ENCODE measurements around the gene PPIL4.

Gene PPIL4

DNA sequence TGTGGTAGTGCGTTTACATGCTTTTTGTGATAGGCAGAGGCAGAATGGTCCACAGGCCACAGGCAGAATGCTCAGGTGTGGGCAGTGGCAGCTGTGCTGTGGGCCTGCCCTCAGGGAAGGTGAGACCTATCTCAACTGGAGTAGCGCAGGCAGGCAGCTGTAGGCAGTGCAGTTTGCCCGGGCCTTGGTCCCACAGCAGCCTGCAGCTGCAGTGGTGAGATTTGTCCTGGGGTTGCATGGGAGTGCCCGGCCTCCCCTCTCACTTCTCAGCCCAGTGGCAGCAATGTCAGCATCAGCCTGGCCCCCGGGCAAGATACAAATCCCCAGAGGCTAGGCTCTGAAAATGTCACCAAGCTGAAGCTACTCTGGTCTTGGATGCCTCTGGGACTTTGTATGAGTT, 6.1 kb upstream of the PPIL4 start:
- Histone ChIP-seq H3K9ac (ENCODE audit: low read length) (no peak overlapping the region), H3K36me3 (replicated peaks; ENCODE audit: low read depth, low read length) (no peaks in the 10 kb centered on the region), H3K4me3 (ENCODE audit: low read length) (no peak overlapping the region), H3K27ac (ENCODE audit: low read length) (no peak overlapping the region), H3K9me3 (ENCODE audit: insufficient read depth, low read length) (no peaks in the 10 kb centered on the region), H3K4me2 (ENCODE audit: low read length) (no peak overlapping the region), H2AFZ (ENCODE audit: low read depth, low read length) (no peak overlapping the region), H3K27me3 (ENCODE audit: low read depth, low read length) (no peaks in the 10 kb centered on the region), H3K79me2 (ENCODE audit: low read length) (no peaks in the 10 kb centered on the region), H4K20me1 (ENCODE audit: insufficient read depth, low read length) (no peaks in the 10 kb centered on the region), H3K4me1 (ENCODE audit: low read length) (peaks cover 3% of the 10 kb centered on the region; the same call in 1 of the 2 replicates)
- TF ChIP-seq EZH2phosphoT487 (IDR thresholded peaks at IDR 0.05; ENCODE audit: low read depth) (no peak), CTCF (IDR thresholded peaks at IDR 0.05; ENCODE audit: low read depth, low read length) (no peak)

- Histone ChIP-seq H3K4me2 (ENCODE audit: low read length) (peak overlapping the region; percentile 76), H2AFZ (ENCODE audit: low read depth, low read length) (no peak overlapping the region)
Measured at GRCh38 chr6:149545258-149545753, 537 bp downstream of the PPIL4 start.

GRCh38 chr6:149544646-149545257, 1.1 kb downstream of the PPIL4 start:
- Histone ChIP-seq H3K4me3 (ENCODE audit: low read length) (peak overlapping the region; percentile 99), H3K27ac (ENCODE audit: low read length) (peak overlapping the region; percentile 88; the same call in 1 of the 2 replicates), H3K27me3 (ENCODE audit: low read depth, low read length) (no peaks in the 10 kb centered on the region), H3K9me3 (ENCODE audit: insufficient read depth, low read length) (no peaks in the 10 kb centered on the region), H3K9ac (ENCODE audit: low read length) (peak overlapping the region; percentile 97), H3K4me2 (ENCODE audit: low read length) (peak overlapping the region; percentile 76), H2AFZ (ENCODE audit: low read depth, low read length) (no peak overlapping the region), H3K36me3 (replicated peaks; ENCODE audit: low read depth, low read length) (no peaks in the 10 kb centered on the region), H3K4me1 (ENCODE audit: low read length) (peaks cover 11% of the 10 kb centered on the region), H3K79me2 (ENCODE audit: low read length) (peaks cover 47% of the 10 kb centered on the region), H4K20me1 (ENCODE audit: insufficient read depth, low read length) (peaks cover 6% of the 10 kb centered on the region; the same call in 1 of the 2 replicates)
- TF ChIP-seq EZH2phosphoT487 (IDR thresholded peaks at IDR 0.05; ENCODE audit: low read depth) (no peak), CTCF (IDR thresholded peaks at IDR 0.05; ENCODE audit: low read depth, low read length) (no peak)

More at GRCh38 chr6:149545258-149545753, 537 bp downstream of the PPIL4 start:
- Histone ChIP-seq H3K27ac (ENCODE audit: low read length) (peak overlapping the region; percentile 88), H3K79me2 (ENCODE audit: low read length) (peaks cover 47% of the 10 kb centered on the region), H3K27me3 (ENCODE audit: low read depth, low read length) (no peaks in the 10 kb centered on the region), H3K36me3 (replicated peaks; ENCODE audit: low read depth, low read length) (no peaks in the 10 kb centered on the region), H4K20me1 (ENCODE audit: insufficient read depth, low read length) (peaks cover 6% of the 10 kb centered on the region; the same call in 1 of the 2 replicates), H3K4me1 (ENCODE audit: low read length) (peaks cover 11% of the 10 kb centered on the region), H3K9ac (ENCODE audit: low read length) (peak overlapping the region; percentile 97), H3K4me3 (ENCODE audit: low read length) (peak overlapping the region; percentile 99), H3K9me3 (ENCODE audit: insufficient read depth, low read length) (no peaks in the 10 kb centered on the region)
- TF ChIP-seq EZH2phosphoT487 (IDR thresholded peaks at IDR 0.05; ENCODE audit: low read depth) (no peak), CTCF (IDR thresholded peaks at IDR 0.05; ENCODE audit: low read depth, low read length) (peak; percentile 32)

- H3K36me3 ChIP-seq (replicated peaks; ENCODE audit: low read depth, low read length): peaks cover 2% of the 10 kb centered on the region
- no peak overlapping the region for H3K4me2 ChIP-seq (ENCODE audit: low read length)
- H3K79me2 ChIP-seq (ENCODE audit: low read length): peaks cover 47% of the 10 kb centered on the region
- peaks cover 6% of the 10 kb centered on the region; the same call in 1 of the 2 replicates for H4K20me1 ChIP-seq (ENCODE audit: insufficient read depth, low read length)
- H3K4me3 ChIP-seq (ENCODE audit: low read length): no peak overlapping the region
- H3K9me3 ChIP-seq (ENCODE audit: insufficient read depth, low read length): no peaks in the 10 kb centered on the region
- no peak for TF ChIP-seq CTCF (IDR thresholded peaks at IDR 0.05; ENCODE audit: low read depth, low read length)
- no peak for TF ChIP-seq EZH2phosphoT487 (IDR thresholded peaks at IDR 0.05; ENCODE audit: low read depth)
- H2AFZ ChIP-seq (ENCODE audit: low read depth, low read length): no peak overlapping the region
- no peak overlapping the region for H3K27ac ChIP-seq (ENCODE audit: low read length)
- H3K4me1 ChIP-seq (ENCODE audit: low read length): peaks cover 7% of the 10 kb centered on the region
- H3K27me3 ChIP-seq (ENCODE audit: low read depth, low read length): no peaks in the 10 kb centered on the region
- H3K9ac ChIP-seq (ENCODE audit: low read length): no peak overlapping the region
Measured at GRCh38 chr6:149541139-149541538, 4.7 kb downstream of the PPIL4 start.

All from OCI-LY3 (cell line).